Trophoblast cell (in vitro differentiated cells and primary cell): ENCODE data around the gene RILPL2.

ENCODE experiments used
- DNase-seq, 2 donors: peaks; one replicate each; pipeline ENCODE4 v3.0.0-alpha.2; 2016
- H2AFZ ChIP-seq: 2 replicates; pipeline ENCODE4 v1.6.1; 2013; ENCODE audit warnings: low read length, moderate library complexity, mild to moderate bottlenecking; ENCODE audit not compliant: insufficient read depth, poor library complexity
- H2AK5ac ChIP-seq: 2 replicates; pipeline ENCODE4 v1.6.1; 2013; ENCODE audit warnings: mild to moderate bottlenecking, low read length
- H2BK120ac ChIP-seq: 2 replicates; pipeline ENCODE4 v1.6.1; 2013; ENCODE audit warnings: low read length, mild to moderate bottlenecking, moderate library complexity; ENCODE audit not compliant: insufficient read depth, poor library complexity
- H2BK12ac ChIP-seq: 2 replicates; pipeline ENCODE4 v1.6.1; 2013; ENCODE audit warnings: mild to moderate bottlenecking, low read length, moderate library complexity
- H2BK5ac ChIP-seq: 2 replicates; pipeline ENCODE4 v1.6.1; 2013; ENCODE audit warnings: low read length, low read depth, moderate library complexity, mild to moderate bottlenecking; ENCODE audit not compliant: poor library complexity
- H3K14ac ChIP-seq: 2 replicates; pipeline ENCODE4 v1.6.1; 2013; ENCODE audit warnings: mild to moderate bottlenecking, low read length
- H3K18ac ChIP-seq: 2 replicates; pipeline ENCODE4 v1.6.1; 2013; ENCODE audit warnings: mild to moderate bottlenecking, low read length
- H3K23ac ChIP-seq: 2 replicates; pipeline ENCODE4 v1.6.1; 2013; ENCODE audit warnings: low read length
- H3K27ac ChIP-seq: 2 replicates; pipeline ENCODE4 v1.5.1; 2013; ENCODE audit warnings: low read depth, mild to moderate bottlenecking, inconsistent platforms, low read length, moderate library complexity
- H3K27me3 ChIP-seq: 2 replicates; pipeline ENCODE4 v1.6.1; 2013; ENCODE audit warnings: inconsistent platforms, mild to moderate bottlenecking, low read length, moderate library complexity; ENCODE audit not compliant: insufficient read depth
- H3K36me3 ChIP-seq, 2 experiments: 1 replicate in 1 of 2; 2 replicates in 1 of 2; pipeline ENCODE4 v1.6.1; 2013; ENCODE audit warnings: low read length in 2 of 2, mild to moderate bottlenecking in 2 of 2, moderate library complexity in 1 of 2; ENCODE audit not compliant: insufficient read depth in 2 of 2, control insufficient read depth in 1 of 2
- H3K4ac ChIP-seq: 2 replicates; pipeline ENCODE4 v1.6.1; 2013; ENCODE audit warnings: low read depth, mild to moderate bottlenecking, low read length, moderate library complexity
- H3K4me1 ChIP-seq, 2 experiments: 1 replicate in 1 of 2; 2 replicates in 1 of 2; pipeline ENCODE4 v1.6.1; 2013; ENCODE audit warnings: low read length in 2 of 2, mild to moderate bottlenecking in 2 of 2, moderate library complexity in 1 of 2; ENCODE audit not compliant: insufficient read depth in 2 of 2, control insufficient read depth in 1 of 2
- H3K4me2 ChIP-seq: 2 replicates; pipeline ENCODE4 v1.6.1; 2013; ENCODE audit warnings: inconsistent platforms, mild to moderate bottlenecking, low read length, moderate library complexity
- H3K4me3 ChIP-seq: 2 replicates; pipeline ENCODE4 v1.5.1; 2013; ENCODE audit warnings: mild to moderate bottlenecking, low read depth, low read length, inconsistent platforms
- H3K79me1 ChIP-seq: one replicate; pipeline ENCODE4 v1.6.1; 2013; ENCODE audit warnings: low read length
- H3K79me2 ChIP-seq: 2 replicates; pipeline ENCODE4 v1.6.1; 2013; ENCODE audit warnings: low read length, mild to moderate bottlenecking; ENCODE audit not compliant: control insufficient read depth, insufficient read depth, poor library complexity
- H3K9ac ChIP-seq: 2 replicates; pipeline ENCODE4 v1.6.1; 2013; ENCODE audit warnings: mild to moderate bottlenecking, low read length
- H3K9me3 ChIP-seq: 2 replicates; pipeline ENCODE4 v1.6.1; 2013; ENCODE audit warnings: low read depth, mild to moderate bottlenecking, control low read depth, inconsistent platforms, low read length; ENCODE audit not compliant: insufficient read depth
- H4K12ac ChIP-seq: 2 replicates; pipeline ENCODE4 v1.6.1; 2013; ENCODE audit warnings: low read depth, mild to moderate bottlenecking, low read length, moderate library complexity
- H4K8ac ChIP-seq: 2 replicates; pipeline ENCODE4 v1.6.1; 2013; ENCODE audit warnings: low read depth, mild to moderate bottlenecking, low read length, moderate library complexity
- H4K91ac ChIP-seq: one replicate; pipeline ENCODE4 v1.6.1; 2013; ENCODE audit warnings: low read depth, mild to moderate bottlenecking, low read length, moderate library complexity
- WGBS: extraction: QIAGEN DNeasy Blood & Tissue Kit; methylation state at CpG from one replicate; pipeline ENCODE4 v1.1.7; 2013; ENCODE audit warnings: missing lambda C conversion rate; ENCODE audit not compliant: insufficient read length, insufficient coverage; ENCODE audit errors: extremely low coverage; 5-methylcytosine and 5-hydroxymethylcytosine counted together

Gene RILPL2

GRCh38 chr12:123397400-123397799, 39.1 kb downstream of the RILPL2 start:
- H3K4ac ChIP-seq: peak overlapping the region; percentile 0
- H2BK12ac ChIP-seq: no peak overlapping the region
- no peak overlapping the region for H2BK120ac ChIP-seq
- H3K36me3 ChIP-seq: peaks cover 62 to 64% of the 10 kb centered on the region in 2 experiments
- no peaks in the 10 kb centered on the region for H3K79me1 ChIP-seq
- H3K79me2 ChIP-seq: no peaks in the 10 kb centered on the region
- H3K23ac ChIP-seq: no peak overlapping the region
- no peak overlapping the region for H3K9ac ChIP-seq
- H3K9me3 ChIP-seq: no peaks in the 10 kb centered on the region
- no peak overlapping the region for H4K91ac ChIP-seq
- DNase-seq: no peak
- H2AK5ac ChIP-seq: no peak overlapping the region
- H4K8ac ChIP-seq: no peak overlapping the region
- H2BK5ac ChIP-seq: no peak overlapping the region
- no peak overlapping the region for H3K18ac ChIP-seq
- no peak overlapping the region for H3K14ac ChIP-seq
- H4K12ac ChIP-seq: no peak overlapping the region
- H3K4me3 ChIP-seq: no peak overlapping the region
- no peaks in the 10 kb centered on the region for H3K4me1 ChIP-seq
- H2AFZ ChIP-seq: no peak overlapping the region
- H3K27ac ChIP-seq: no peak overlapping the region
- no peaks in the 10 kb centered on the region for H3K27me3 ChIP-seq
- WGBS: no CpG with 5 or more reads among the region's 6 CpGs
- no peak overlapping the region for H3K4me2 ChIP-seq

- Histone ChIP-seq H3K4me2 (no peak overlapping the region), H3K79me2 (no peaks in the 10 kb centered on the region), H2AFZ (no peak overlapping the region), H3K79me1 (no peaks in the 10 kb centered on the region), H3K4ac (peak overlapping the region; percentile 0), H2BK5ac (no peak overlapping the region), H3K9ac (no peak overlapping the region), H3K23ac (no peak overlapping the region), H3K14ac (no peak overlapping the region), H3K9me3 (no peaks in the 10 kb centered on the region), H3K27me3 (no peaks in the 10 kb centered on the region), H3K27ac (no peak overlapping the region), H2BK12ac (no peak overlapping the region), H3K18ac (no peak overlapping the region), H4K91ac (no peak overlapping the region), H2BK120ac (no peak overlapping the region), H4K12ac (no peak overlapping the region), H4K8ac (no peak overlapping the region), H3K36me3 (peaks cover 62% of the 10 kb centered on the region in 2 experiments), H2AK5ac (no peak overlapping the region), H3K4me1 (no peaks in the 10 kb centered on the region), H3K4me3 (no peak overlapping the region)
- no peak for DNase-seq
- no CpG with 5 or more reads among the region's 9 CpGs for WGBS
Observed at GRCh38 chr12:123396954-123397353, 39.5 kb downstream of the RILPL2 start.

- no CpG with 5 or more reads among the region's 2 CpGs for WGBS
- Histone ChIP-seq H2BK120ac (no peak overlapping the region), H3K18ac (no peak overlapping the region), H3K4me2 (no peak overlapping the region), H3K4me3 (no peak overlapping the region), H4K91ac (no peak overlapping the region), H2BK12ac (no peak overlapping the region), H2AFZ (no peak overlapping the region), H3K4ac (no peak overlapping the region), H3K27me3 (no peaks in the 10 kb centered on the region), H3K9me3 (no peaks in the 10 kb centered on the region), H4K8ac (no peak overlapping the region), H3K79me1 (no peaks in the 10 kb centered on the region), H3K14ac (no peak overlapping the region), H3K4me1 (no peaks in the 10 kb centered on the region), H2BK5ac (no peak overlapping the region), H2AK5ac (no peak overlapping the region), H3K36me3 (peaks cover 62 to 63% of the 10 kb centered on the region in 2 experiments), H3K79me2 (no peaks in the 10 kb centered on the region), H4K12ac (no peak overlapping the region), H3K27ac (no peak overlapping the region), H3K9ac (no peak overlapping the region), H3K23ac (no peak overlapping the region)
- DNase-seq: no peak
Observed at GRCh38 chr12:123396543-123396942, 39.9 kb downstream of the RILPL2 start.

GRCh38 chr12:123395236-123395635, 41.2 kb downstream of the RILPL2 start:
- H3K27me3 ChIP-seq: no peaks in the 10 kb centered on the region
- DNase-seq: no peak
- H3K4me1 ChIP-seq: peaks cover 2 to 5% of the 10 kb centered on the region in 2 experiments
- no peak overlapping the region for H3K4me3 ChIP-seq
- no peak overlapping the region for H2BK120ac ChIP-seq
- no peak overlapping the region for H3K27ac ChIP-seq
- WGBS: no CpG with 5 or more reads among the region's 5 CpGs
- peaks cover 68 to 73% of the 10 kb centered on the region in 2 experiments for H3K36me3 ChIP-seq
- H3K9me3 ChIP-seq: no peaks in the 10 kb centered on the region
- H2AK5ac ChIP-seq: no peak overlapping the region
- H3K79me1 ChIP-seq: no peaks in the 10 kb centered on the region
- H2BK12ac ChIP-seq: no peak overlapping the region
- no peak overlapping the region for H3K4me2 ChIP-seq
- H3K23ac ChIP-seq: no peak overlapping the region
- H2BK5ac ChIP-seq: no peak overlapping the region
- no peak overlapping the region for H3K4ac ChIP-seq
- H2AFZ ChIP-seq: no peak overlapping the region
- no peak overlapping the region for H4K12ac ChIP-seq
- no peak overlapping the region for H3K18ac ChIP-seq
- no peak overlapping the region for H4K8ac ChIP-seq
- H3K14ac ChIP-seq: no peak overlapping the region
- no peaks in the 10 kb centered on the region for H3K79me2 ChIP-seq
- no peak overlapping the region for H3K9ac ChIP-seq
- H4K91ac ChIP-seq: no peak overlapping the region
